Astrocyte (in vitro differentiated cells and primary cell): ENCODE results near the gene JMJD4.

Experiments
- CTCF ChIP-seq: IDR thresholded peaks from 2 replicates; pipeline ENCODE4 v1.5.1; 2011; ENCODE audit warnings: low read depth, mild to moderate bottlenecking, inconsistent platforms, low read length, moderate library complexity; ENCODE audit not compliant: insufficient read depth
- EZH2 ChIP-seq: IDR thresholded peaks from 2 replicates; pipeline ENCODE4 v1.6.1; 2012; ENCODE audit warnings: mild to moderate bottlenecking, low read length, inconsistent platforms; ENCODE audit not compliant: insufficient read depth

- TF ChIP-seq CTCF (no peak), EZH2 (no peak)
These were observed 38.5 kb upstream of the JMJD4 start for GRCh38 chr1:227773558-227773957.
